Neural cell (in vitro differentiated cells): ENCODE data around the gene DRD2. TPM values are rescaled to one million over a fixed set of nuclear protein-coding genes. Genes with fewer than 3 reads are reported as not detected.
"Not testable (repeated sequence)": the region's sequence is repeated elsewhere in the genome, so short reads cannot be mapped to it uniquely, and the experiment has no call there.

ENCODE experiments used
- H2AFZ ChIP-seq: fragments of 200-600, 300-800 bp; sonication (generic), shearing (Covaris generic); 2 replicates; pipeline ENCODE4 v1.6.0; 2014; ENCODE audit warnings: low read depth, mild to moderate bottlenecking, antibody characterized with exemption, low read length, moderate library complexity
- H3F3A ChIP-seq: fragments of 200-600 bp; shearing (Covaris generic); 2 replicates; pipeline ENCODE4 v1.6.1; 2016; ENCODE audit warnings: mild to moderate bottlenecking, moderate library complexity, mixed read lengths, antibody characterized with exemption, low read length; ENCODE audit not compliant: insufficient read depth, poor library complexity, severe bottlenecking
- H3K27ac ChIP-seq: fragments of 200-600, 300-800 bp; sonication (generic), shearing (Covaris generic); 2 replicates; pipeline ENCODE4 v1.5.1; 2014; ENCODE audit warnings: mild to moderate bottlenecking, low read length, moderate library complexity
- H3K27me3 ChIP-seq: fragments of 300-800, 200-600 bp; sonication (generic), shearing (Covaris generic); 2 replicates; pipeline ENCODE4 v1.6.0; 2014; ENCODE audit warnings: mild to moderate bottlenecking, low read depth, low read length, moderate library complexity; ENCODE audit not compliant: insufficient read depth
- H3K36me3 ChIP-seq: fragments of 300-800, 200-600 bp; sonication (generic), shearing (Covaris generic); 2 replicates; pipeline ENCODE4 v1.5.1; 2014; ENCODE audit warnings: mild to moderate bottlenecking, antibody characterized with exemption, low read length, moderate library complexity; ENCODE audit not compliant: insufficient read depth
- H3K4me2 ChIP-seq: fragments of 300-800, 200-600 bp; sonication (generic), shearing (Covaris generic); 2 replicates; pipeline ENCODE4 v1.6.0; 2014; ENCODE audit warnings: mild to moderate bottlenecking, low read length
- H3K4me3 ChIP-seq: fragments of 300-800, 200-600 bp; sonication (generic), shearing (Covaris generic); 2 replicates; pipeline ENCODE4 v1.5.1; 2014; ENCODE audit warnings: mild to moderate bottlenecking, low read length, moderate library complexity
- H3K79me2 ChIP-seq: fragments of 200-600 bp; shearing (Covaris generic); replicated peaks from 2 replicates; pipeline ENCODE4 v1.6.0; 2014; ENCODE audit warnings: mild to moderate bottlenecking, low read length, moderate library complexity; ENCODE audit not compliant: insufficient read depth
- H3K9ac ChIP-seq: fragments of 300-800, 200-600 bp; sonication (generic), shearing (Covaris generic); 2 replicates; pipeline ENCODE4 v1.6.1; 2016; ENCODE audit warnings: mild to moderate bottlenecking, low read length, mixed read lengths
- H3K9me2 ChIP-seq: fragments of 200-600 bp; shearing (Covaris generic); 2 replicates; pipeline ENCODE4 v1.6.1; 2016; ENCODE audit warnings: mild to moderate bottlenecking, low read length, mixed read lengths; ENCODE audit not compliant: insufficient read depth
- H3K9me3 ChIP-seq: fragments of 200-600, 300-800 bp; sonication (generic), shearing (Covaris generic); 2 replicates; pipeline ENCODE4 v1.6.1; 2016; ENCODE audit warnings: mild to moderate bottlenecking, mixed run types, low read length, moderate library complexity, mixed read lengths
- H4K20me1 ChIP-seq: fragments of 200-600 bp; shearing (Covaris generic); 2 replicates; pipeline ENCODE4 v1.6.1; 2016; ENCODE audit warnings: mild to moderate bottlenecking, mixed run types; ENCODE audit not compliant: insufficient read depth
- EP300 ChIP-seq: fragments of 450-650 bp; conservative IDR thresholded peaks from 2 replicates; pipeline ENCODE4 v1.6.1; 2014; ENCODE audit warnings: antibody characterized with exemption, mild to moderate bottlenecking, moderate library complexity; ENCODE audit not compliant: poor library complexity, severe bottlenecking
- EZH2 ChIP-seq: fragments of 200-600, 300-800 bp; shearing (Covaris generic), sonication (generic); IDR thresholded peaks from 2 replicates; pipeline ENCODE4 v1.6.1; 2014; ENCODE audit warnings: antibody characterized with exemption, low read length, borderline replicate concordance, mild to moderate bottlenecking; ENCODE audit not compliant: insufficient read depth, poor library complexity, severe bottlenecking
- MXI1 ChIP-seq: fragments of 450-650 bp; conservative IDR thresholded peaks from 2 replicates; pipeline ENCODE4 v1.6.1; 2014; ENCODE audit warnings: antibody characterized with exemption, mild to moderate bottlenecking; ENCODE audit not compliant: poor library complexity, severe bottlenecking
- POLR2AphosphoS5 ChIP-seq: IDR thresholded peaks from 2 replicates; pipeline ENCODE4 v1.6.1; 2012
- RAD21 ChIP-seq: fragments of 450-650 bp; conservative IDR thresholded peaks from 2 replicates; pipeline ENCODE4 v1.6.1; 2014; ENCODE audit warnings: antibody characterized with exemption, mild to moderate bottlenecking, moderate library complexity
- REST ChIP-seq: IDR thresholded peaks from 2 replicates; pipeline ENCODE4 v1.6.1; 2012; ENCODE audit warnings: borderline replicate concordance
- SMC3 ChIP-seq: fragments of 450-650 bp; conservative IDR thresholded peaks from 2 replicates; pipeline ENCODE4 v1.6.1; 2014; ENCODE audit warnings: antibody characterized with exemption, mild to moderate bottlenecking, moderate library complexity; ENCODE audit not compliant: poor library complexity
- TAF1 ChIP-seq: IDR thresholded peaks from 2 replicates; pipeline ENCODE4 v1.6.1; 2012; ENCODE audit warnings: low read depth
- polyA minus RNA-seq: library from RNA; depleted of rRNA, polyadenylated mRNA; stranded (reverse); fragments of >200 nt; gene quantifications from 2 replicates; pipeline ENCODE4 v1.2.3, GENCODE V29; 2014
- polyA plus RNA-seq: library from polyadenylated mRNA; depleted of rRNA; stranded (reverse); fragments of >200 nt; gene quantifications from 2 replicates; pipeline ENCODE4 v1.2.3, GENCODE V29; 2014
- TF ChIP-seq, protein P1 (sequence below): fragments of 450-650 bp; IDR thresholded peaks from 2 replicates; pipeline ENCODE4 v1.5.1; 2014; ENCODE audit warnings: antibody characterized with exemption, mild to moderate bottlenecking, moderate library complexity; ENCODE audit not compliant: poor library complexity, severe bottlenecking

Gene DRD2
- polyA plus RNA-seq, result 0.24 and 1.5 TPM in 2 replicates
- polyA minus RNA-seq, result 0.35 and 0.73 TPM in 2 replicates

- Histone ChIP-seq H3K27me3 (peaks cover 57% of the 10 kb centered on the region), H3K9me3 (no peaks in the 10 kb centered on the region), H3K27ac (no peak within 1 kb of the TSS), H3F3A (no peaks in the 10 kb centered on the region), H4K20me1 (no peaks in the 10 kb centered on the region), H3K4me2 (no peak within 1 kb of the TSS), H3K9ac (no peak within 1 kb of the TSS), H3K4me3 (peak within 1 kb of the TSS; percentile 63), H3K36me3 (no peaks in the 10 kb centered on the region), H3K79me2 (no peaks in the 10 kb centered on the region), H3K9me2 (no peaks in the 10 kb centered on the region), H2AFZ (no peak within 1 kb of the TSS)
- TF ChIP-seq SMC3 (no peak), MXI1 (no peak), TAF1 (no peak), EP300 (no peak), RAD21 (no peak), REST (no peak), POLR2AphosphoS5 (no peak), EZH2 (no peak)
- TF ChIP-seq, protein P1, sequence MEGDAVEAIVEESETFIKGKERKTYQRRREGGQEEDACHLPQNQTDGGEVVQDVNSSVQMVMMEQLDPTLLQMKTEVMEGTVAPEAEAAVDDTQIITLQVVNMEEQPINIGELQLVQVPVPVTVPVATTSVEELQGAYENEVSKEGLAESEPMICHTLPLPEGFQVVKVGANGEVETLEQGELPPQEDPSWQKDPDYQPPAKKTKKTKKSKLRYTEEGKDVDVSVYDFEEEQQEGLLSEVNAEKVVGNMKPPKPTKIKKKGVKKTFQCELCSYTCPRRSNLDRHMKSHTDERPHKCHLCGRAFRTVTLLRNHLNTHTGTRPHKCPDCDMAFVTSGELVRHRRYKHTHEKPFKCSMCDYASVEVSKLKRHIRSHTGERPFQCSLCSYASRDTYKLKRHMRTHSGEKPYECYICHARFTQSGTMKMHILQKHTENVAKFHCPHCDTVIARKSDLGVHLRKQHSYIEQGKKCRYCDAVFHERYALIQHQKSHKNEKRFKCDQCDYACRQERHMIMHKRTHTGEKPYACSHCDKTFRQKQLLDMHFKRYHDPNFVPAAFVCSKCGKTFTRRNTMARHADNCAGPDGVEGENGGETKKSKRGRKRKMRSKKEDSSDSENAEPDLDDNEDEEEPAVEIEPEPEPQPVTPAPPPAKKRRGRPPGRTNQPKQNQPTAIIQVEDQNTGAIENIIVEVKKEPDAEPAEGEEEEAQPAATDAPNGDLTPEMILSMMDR, result no peak
Observed at GRCh38 chr11:113475160-113475761, at the start of gene DRD2. Gene DRD2 (minus strand): TSS chr11:113475398. CDS start chr11:113424651, 50,747 bp downstream.

DNA sequence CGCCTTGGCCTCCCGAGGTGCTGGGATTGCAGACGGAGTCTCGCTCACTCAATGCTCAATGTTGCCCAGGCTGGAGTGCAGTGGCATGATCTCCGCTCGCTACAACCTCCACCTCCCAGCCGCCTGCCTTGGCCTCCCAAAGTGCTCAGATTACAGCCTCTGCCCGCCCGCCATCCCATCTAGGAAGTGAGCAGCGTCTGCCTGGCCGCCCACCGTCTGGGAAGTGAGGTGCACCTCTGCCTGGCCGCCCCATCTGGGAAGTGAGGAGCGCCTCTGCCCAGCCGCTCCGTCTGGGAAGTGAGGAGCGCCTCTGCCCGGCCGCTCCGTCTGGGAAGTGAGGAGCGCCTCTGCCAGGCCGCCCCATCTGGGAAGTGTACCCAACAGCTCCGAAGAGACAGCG lies 48.7 kb upstream of the DRD2 start:
- H2AFZ ChIP-seq, H3K36me3 ChIP-seq, H3K4me3 ChIP-seq, H3K27ac ChIP-seq, H3K4me2 ChIP-seq, H3K9ac ChIP-seq, H4K20me1 ChIP-seq, H3K9me2 ChIP-seq, H3K9me3 ChIP-seq, H3K27me3 ChIP-seq, H3F3A ChIP-seq, H3K79me2 ChIP-seq: not testable (repeated sequence)
